Measurements from ENCODE around the gene SLK. TPM values are rescaled to one million over a fixed set of nuclear protein-coding genes. Genes with fewer than 3 reads are reported as not detected.

The SLK gene
- total RNA-seq, 1 experiment from 2014 or later = 40.8 TPM

DNA sequence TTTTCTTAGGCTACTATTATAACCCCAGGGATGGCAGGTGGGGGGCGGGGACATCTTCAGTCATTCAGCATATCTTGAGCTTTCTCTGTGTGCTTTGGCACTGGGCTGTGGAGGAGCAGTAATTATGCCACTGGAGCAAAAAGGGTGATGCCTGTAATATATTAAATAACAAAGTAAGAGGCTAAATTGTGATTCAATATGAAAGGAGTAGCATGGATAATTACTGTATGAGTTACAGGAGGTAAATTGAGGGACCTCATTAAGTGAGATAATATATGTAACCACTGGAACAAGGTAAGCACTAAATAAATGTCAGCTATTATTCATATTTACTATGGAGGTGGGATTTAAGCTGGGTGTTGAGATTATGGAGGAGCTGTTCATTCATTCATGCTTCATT, 45.7 kb upstream of the SLK start:
- ChIA-PET POLR2A (interaction anchor here (0.6 kb wide), 1 partner anchor 13 kb away, joined by 5 read pairs; no protein-coding TSS in a partner anchor), CTCF (interaction anchor here (0.6 to 1.4 kb wide), 2 partner anchors 17 to 20 kb away, joined by 4 to 5 read pairs; no protein-coding TSS in a partner anchor)
- in situ Hi-C loops (cut with HindIII; ENCODE audit: low pct_unique_long_range_greater_than_20kb, low sequenced_read_pairs) (no loop called here), intact Hi-C loops (cut with micrococcal nuclease; ENCODE audit: unreplicated experiment) (no loop called here)
- DNase-seq (ENCODE audit: low read depth, low spot score) (no peak), ATAC-seq (no peak)
- H3K4me1 ChIP-seq (ENCODE audit: control insufficient read depth, insufficient read depth, low read length) = peaks cover 19% of the 10 kb centered on the region
- H3K36me3 ChIP-seq (ENCODE audit: control insufficient read depth, insufficient read depth, low read length) = peaks cover 7% of the 10 kb centered on the region; the same call in 1 of the 2 replicates
- no peak for TF ChIP-seq SIN3A (IDR thresholded peaks at IDR 0.05; ENCODE audit: borderline replicate concordance, insufficient read depth, low read depth, low read length)
- TF ChIP-seq POLR2AphosphoS5 (IDR thresholded peaks at IDR 0.05; ENCODE audit: low read depth, low read length) = no peak
- no peak for TF ChIP-seq TCF7L2 (IDR thresholded peaks at IDR 0.05; ENCODE audit: low read depth, low read length)
- TF ChIP-seq, protein P1, sequence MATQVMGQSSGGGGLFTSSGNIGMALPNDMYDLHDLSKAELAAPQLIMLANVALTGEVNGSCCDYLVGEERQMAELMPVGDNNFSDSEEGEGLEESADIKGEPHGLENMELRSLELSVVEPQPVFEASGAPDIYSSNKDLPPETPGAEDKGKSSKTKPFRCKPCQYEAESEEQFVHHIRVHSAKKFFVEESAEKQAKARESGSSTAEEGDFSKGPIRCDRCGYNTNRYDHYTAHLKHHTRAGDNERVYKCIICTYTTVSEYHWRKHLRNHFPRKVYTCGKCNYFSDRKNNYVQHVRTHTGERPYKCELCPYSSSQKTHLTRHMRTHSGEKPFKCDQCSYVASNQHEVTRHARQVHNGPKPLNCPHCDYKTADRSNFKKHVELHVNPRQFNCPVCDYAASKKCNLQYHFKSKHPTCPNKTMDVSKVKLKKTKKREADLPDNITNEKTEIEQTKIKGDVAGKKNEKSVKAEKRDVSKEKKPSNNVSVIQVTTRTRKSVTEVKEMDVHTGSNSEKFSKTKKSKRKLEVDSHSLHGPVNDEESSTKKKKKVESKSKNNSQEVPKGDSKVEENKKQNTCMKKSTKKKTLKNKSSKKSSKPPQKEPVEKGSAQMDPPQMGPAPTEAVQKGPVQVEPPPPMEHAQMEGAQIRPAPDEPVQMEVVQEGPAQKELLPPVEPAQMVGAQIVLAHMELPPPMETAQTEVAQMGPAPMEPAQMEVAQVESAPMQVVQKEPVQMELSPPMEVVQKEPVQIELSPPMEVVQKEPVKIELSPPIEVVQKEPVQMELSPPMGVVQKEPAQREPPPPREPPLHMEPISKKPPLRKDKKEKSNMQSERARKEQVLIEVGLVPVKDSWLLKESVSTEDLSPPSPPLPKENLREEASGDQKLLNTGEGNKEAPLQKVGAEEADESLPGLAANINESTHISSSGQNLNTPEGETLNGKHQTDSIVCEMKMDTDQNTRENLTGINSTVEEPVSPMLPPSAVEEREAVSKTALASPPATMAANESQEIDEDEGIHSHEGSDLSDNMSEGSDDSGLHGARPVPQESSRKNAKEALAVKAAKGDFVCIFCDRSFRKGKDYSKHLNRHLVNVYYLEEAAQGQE (IDR thresholded peaks at IDR 0.05; ENCODE audit: insufficient read depth in 1 of 2, low read depth in 2 of 2, low read length in 1 of 2) = no peak
- TF ChIP-seq, protein P2, sequence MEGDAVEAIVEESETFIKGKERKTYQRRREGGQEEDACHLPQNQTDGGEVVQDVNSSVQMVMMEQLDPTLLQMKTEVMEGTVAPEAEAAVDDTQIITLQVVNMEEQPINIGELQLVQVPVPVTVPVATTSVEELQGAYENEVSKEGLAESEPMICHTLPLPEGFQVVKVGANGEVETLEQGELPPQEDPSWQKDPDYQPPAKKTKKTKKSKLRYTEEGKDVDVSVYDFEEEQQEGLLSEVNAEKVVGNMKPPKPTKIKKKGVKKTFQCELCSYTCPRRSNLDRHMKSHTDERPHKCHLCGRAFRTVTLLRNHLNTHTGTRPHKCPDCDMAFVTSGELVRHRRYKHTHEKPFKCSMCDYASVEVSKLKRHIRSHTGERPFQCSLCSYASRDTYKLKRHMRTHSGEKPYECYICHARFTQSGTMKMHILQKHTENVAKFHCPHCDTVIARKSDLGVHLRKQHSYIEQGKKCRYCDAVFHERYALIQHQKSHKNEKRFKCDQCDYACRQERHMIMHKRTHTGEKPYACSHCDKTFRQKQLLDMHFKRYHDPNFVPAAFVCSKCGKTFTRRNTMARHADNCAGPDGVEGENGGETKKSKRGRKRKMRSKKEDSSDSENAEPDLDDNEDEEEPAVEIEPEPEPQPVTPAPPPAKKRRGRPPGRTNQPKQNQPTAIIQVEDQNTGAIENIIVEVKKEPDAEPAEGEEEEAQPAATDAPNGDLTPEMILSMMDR (IDR thresholded peaks at IDR 0.05) = no peak
- no peaks in the 10 kb centered on the region for H3K27me3 ChIP-seq (ENCODE audit: control insufficient read depth, insufficient read depth, low read length)
- H3K27ac ChIP-seq (ENCODE audit: low read length) = no peak overlapping the region
- H3K4me3 ChIP-seq (ENCODE audit: low read depth in 2 of 2, low read length in 2 of 2) = no peak overlapping the region
- no peaks in the 10 kb centered on the region for H3K9me3 ChIP-seq (ENCODE audit: control insufficient read depth, insufficient read depth, low read depth, low read length)
- no TSS peak for BruUV-seq (replicated peaks)

DNA sequence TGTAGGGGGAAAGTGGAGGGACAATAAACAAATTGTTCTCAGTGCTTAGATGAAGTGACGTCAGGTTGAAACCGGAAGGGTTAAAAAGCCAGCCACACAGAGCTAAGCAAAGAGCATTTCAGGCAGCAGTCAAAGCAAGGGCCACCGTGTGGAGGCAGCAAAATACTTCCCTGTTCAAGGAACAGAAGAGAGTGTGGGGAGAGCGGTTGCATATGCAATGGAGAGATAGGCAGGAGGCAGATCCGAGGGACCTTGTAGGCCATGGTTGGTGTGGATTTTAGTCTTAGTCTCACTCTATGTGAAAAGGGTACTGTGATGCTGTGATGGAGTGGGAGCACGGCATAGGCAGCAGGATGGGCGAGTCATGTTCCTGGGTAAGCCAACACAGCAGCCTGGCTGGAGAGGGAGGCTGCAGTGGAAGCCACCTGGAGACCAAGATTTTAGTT, 45.2 kb upstream of the SLK start:
- DNase-seq (ENCODE audit: low read depth, low spot score) (no peak), ATAC-seq (no peak)
- no peak overlapping the region for H3K4me3 ChIP-seq (ENCODE audit: low read depth in 2 of 2, low read length in 2 of 2)
- peaks cover 13% of the 10 kb centered on the region for H3K4me1 ChIP-seq (ENCODE audit: control insufficient read depth, insufficient read depth, low read length)
- H3K9me3 ChIP-seq (ENCODE audit: control insufficient read depth, insufficient read depth, low read depth, low read length) = no peaks in the 10 kb centered on the region
- BruUV-seq (replicated peaks) = no TSS peak
- no peak overlapping the region for H3K27ac ChIP-seq (ENCODE audit: low read length)
- ChIA-PET CTCF (interaction anchor here (0.6 to 1.4 kb wide), 2 partner anchors 17 to 20 kb away, joined by 4 to 5 read pairs; no protein-coding TSS in a partner anchor), POLR2A (interaction anchor here (0.6 kb wide), 2 partner anchors 14 to 44 kb away, joined by 3 to 5 read pairs; no protein-coding TSS in a partner anchor)
- peaks cover 7% of the 10 kb centered on the region; the same call in 1 of the 2 replicates for H3K36me3 ChIP-seq (ENCODE audit: control insufficient read depth, insufficient read depth, low read length)
- in situ Hi-C loops (cut with HindIII; ENCODE audit: low pct_unique_long_range_greater_than_20kb, low sequenced_read_pairs) = no loop called here
- intact Hi-C loops (cut with micrococcal nuclease; ENCODE audit: unreplicated experiment) = no loop called here
- TF ChIP-seq, protein P2 (IDR thresholded peaks at IDR 0.05) = peak; percentile 30
- TF ChIP-seq, protein P1 (IDR thresholded peaks at IDR 0.05; ENCODE audit: insufficient read depth in 1 of 2, low read depth in 2 of 2, low read length in 1 of 2) = no peak
- H3K27me3 ChIP-seq (ENCODE audit: control insufficient read depth, insufficient read depth, low read length) = no peaks in the 10 kb centered on the region

Data from Panc1 (cell line).